Activated CD4-positive, alpha-beta memory T cell treated with anti-CD3 and anti-CD28 coated beads for 36 hours (primary cell): ENCODE measurements around the gene SIK2. TPM values are rescaled to one million over a fixed set of nuclear protein-coding genes. Genes with fewer than 3 reads are reported as not detected.

ENCODE experiments used
- CTCF ChIA-PET: fragments of 350-600 bp; sonication (Branson Sonifier 250); formaldehyde crosslinking; loops from one replicate; lab custom pipeline; 2021; ENCODE audit warnings: antibody characterized with exemption, inconsistent platforms; lab: Charles Lee
- POLR2A ChIA-PET: fragments of 350-600 bp; sonication (Branson Sonifier 250); formaldehyde crosslinking; loops from one replicate; lab custom pipeline; 2021; ENCODE audit warnings: antibody characterized with exemption; lab: Charles Lee
- DNase-seq: peaks from one replicate; pipeline ENCODE4 v3.0.0-alpha.2; 2020
- H3K27ac Mint-ChIP-seq: one replicate; pipeline ENCODE4 v1.8.0; 2021; ENCODE audit warnings: mixed read lengths
- H3K27me3 Mint-ChIP-seq: one replicate; pipeline ENCODE4 v1.8.0; 2021; ENCODE audit warnings: mixed read lengths
- H3K36me3 Mint-ChIP-seq: one replicate; pipeline ENCODE4 v1.8.0; 2021; ENCODE audit warnings: mixed read lengths
- H3K4me1 Mint-ChIP-seq: one replicate; pipeline ENCODE4 v1.8.0; 2021; ENCODE audit warnings: low read depth, mixed read lengths
- H3K4me3 Mint-ChIP-seq: one replicate; pipeline ENCODE4 v1.8.0; 2021; ENCODE audit warnings: mild to moderate bottlenecking, mixed read lengths
- H3K9me3 Mint-ChIP-seq: one replicate; pipeline ENCODE4 v1.8.0; 2021; ENCODE audit warnings: mixed read lengths
- intact Hi-C: fragments of 100-400 bp; cut with micrococcal nuclease; formaldehyde crosslinking; loops from one replicate; pipeline ENCODE4 v1.15.1; 2023
- total RNA-seq, 2 experiments: library from RNA; stranded (reverse); gene quantifications; one replicate each; pipeline ENCODE4 v1.2.3, GENCODE V29; 2021

SIK2 gene
- total RNA-seq, 2 experiments from 2014 or later = 4.6 to 6.2 TPM

DNA sequence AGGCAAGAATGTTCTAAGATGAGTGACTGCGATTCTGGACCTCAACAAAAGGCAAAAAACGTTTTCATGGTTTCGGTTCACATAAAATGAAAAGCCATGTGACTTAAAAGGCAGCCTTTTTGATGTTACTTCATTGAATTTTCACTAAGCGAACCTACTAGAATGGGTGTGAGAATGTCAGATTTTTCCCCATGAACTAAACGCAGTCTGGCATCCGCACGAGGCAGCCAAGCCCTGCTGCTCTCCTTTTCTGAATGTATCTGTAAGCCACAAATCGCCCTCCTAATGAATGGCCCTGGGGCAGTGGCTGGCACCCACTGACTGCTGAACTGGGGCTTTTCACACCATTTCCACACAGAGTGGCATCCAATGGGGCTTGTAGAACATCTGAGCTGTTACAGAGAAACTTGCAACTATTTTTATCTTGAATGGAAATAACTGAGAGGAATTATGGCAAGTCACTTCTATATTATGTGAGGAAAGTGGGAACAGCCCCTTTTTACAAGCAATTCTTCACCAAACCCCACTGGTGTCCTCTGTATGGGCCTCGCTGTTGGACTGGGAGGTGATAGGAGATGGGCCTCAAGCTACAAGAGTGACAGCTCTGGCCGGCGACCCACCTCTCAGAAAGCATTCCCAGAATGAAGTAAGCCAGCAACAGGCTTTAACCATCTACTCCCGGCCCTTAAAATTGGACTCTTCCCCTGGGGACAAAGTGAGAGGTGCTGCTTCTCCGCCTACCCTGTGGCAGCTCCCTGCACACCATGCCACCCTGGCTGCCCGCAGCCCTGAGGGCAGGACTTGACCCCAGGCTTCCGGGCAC is 134.6 kb downstream of the SIK2 start:
- DNase-seq = no peak
- no peaks in the 10 kb centered on the region for H3K9me3 Mint-ChIP-seq
- no peak overlapping the region for H3K4me3 Mint-ChIP-seq
- ChIA-PET POLR2A (interaction anchor here (1.5 kb wide), 1 partner anchor 11 kb away, joined by 3 read pairs; no protein-coding TSS in a partner anchor), CTCF (no interaction called here)
- intact Hi-C loops = no loop called here
- no peaks in the 10 kb centered on the region for H3K27me3 Mint-ChIP-seq
- H3K27ac Mint-ChIP-seq = no peak overlapping the region
- H3K4me1 Mint-ChIP-seq = peaks cover 6% of the 10 kb centered on the region
- H3K36me3 Mint-ChIP-seq = peaks cover 18% of the 10 kb centered on the region

DNA sequence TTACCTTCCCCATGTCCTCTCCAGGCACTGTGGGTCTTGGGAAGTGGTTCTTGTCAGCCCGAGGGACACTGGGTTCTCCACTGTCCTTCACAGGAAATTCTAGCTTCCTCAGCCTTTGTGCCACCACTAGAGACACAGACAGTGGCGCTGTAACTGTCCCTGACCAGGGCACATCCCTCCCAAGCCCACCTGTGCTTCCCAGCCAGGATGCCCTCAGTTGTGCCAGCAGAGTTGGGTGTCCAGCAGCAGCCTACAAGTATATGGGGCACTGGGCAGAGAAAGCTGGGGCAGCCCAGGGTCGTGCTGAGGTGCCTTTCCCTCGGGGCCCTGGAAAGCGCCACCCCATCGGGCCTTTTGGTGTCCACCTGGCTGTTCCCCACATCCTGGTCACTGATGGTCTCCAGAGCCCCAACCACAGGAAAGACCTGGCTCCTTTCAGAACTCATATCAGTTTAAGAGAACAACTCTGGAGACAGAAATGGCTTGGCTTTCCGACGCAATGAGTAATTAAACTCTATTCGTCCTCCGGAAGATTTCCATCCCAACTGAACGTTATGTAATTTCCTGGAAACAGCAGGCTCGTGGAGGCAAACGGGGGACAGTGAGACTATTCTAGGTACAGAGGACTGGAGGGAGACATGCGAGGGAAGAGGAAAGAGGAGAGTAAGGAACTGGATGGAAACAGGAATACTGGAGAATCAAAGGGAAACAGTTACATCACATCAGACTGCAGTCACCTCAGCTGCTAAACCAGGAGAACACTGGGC is 135.4 kb downstream of the SIK2 start:
- Mint-ChIP-seq H3K4me3 (no peak overlapping the region), H3K27me3 (no peaks in the 10 kb centered on the region), H3K27ac (no peak overlapping the region), H3K9me3 (no peaks in the 10 kb centered on the region), H3K36me3 (peaks cover 20% of the 10 kb centered on the region), H3K4me1 (peaks cover 6% of the 10 kb centered on the region)
- POLR2A ChIA-PET = interaction anchor here (1.5 kb wide), 1 partner anchor 10 kb away, joined by 3 read pairs; no protein-coding TSS in a partner anchor
- CTCF ChIA-PET = interaction anchor here (0.6 kb wide), 1 partner anchor 27 kb away, joined by 4 read pairs; no protein-coding TSS in a partner anchor
- intact Hi-C loops = no loop called here
- no peak for DNase-seq

DNA sequence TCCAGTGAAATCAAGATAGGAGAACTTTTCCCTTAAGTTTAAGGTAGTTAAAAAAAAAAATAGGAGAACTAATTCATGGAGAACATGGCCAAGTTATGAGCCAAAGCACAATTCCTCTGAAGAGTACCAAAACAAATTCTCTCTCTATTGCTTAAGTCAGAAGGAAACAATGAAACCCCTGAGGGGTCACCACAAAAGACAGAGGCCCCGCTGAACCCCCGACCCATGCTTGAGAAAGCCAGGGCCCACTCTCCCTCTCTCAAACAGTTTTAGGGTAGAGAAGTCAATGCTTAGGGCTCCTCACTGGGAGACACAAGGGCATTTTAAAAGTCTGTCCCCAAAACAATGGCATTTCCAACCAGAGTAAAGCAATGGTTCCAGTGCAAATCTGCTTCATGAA is 137.1 kb downstream of the SIK2 start:
- no peak overlapping the region for H3K27ac Mint-ChIP-seq
- H3K36me3 Mint-ChIP-seq = peaks cover 20% of the 10 kb centered on the region

GRCh38 chr11:111741751-111742150 is 139.5 kb downstream of the SIK2 start:
- Mint-ChIP-seq H3K4me3 (no peak overlapping the region), H3K4me1 (peaks cover 4% of the 10 kb centered on the region), H3K9me3 (peaks cover 2% of the 10 kb centered on the region), H3K36me3 (peaks cover 30% of the 10 kb centered on the region), H3K27me3 (no peaks in the 10 kb centered on the region), H3K27ac (no peak overlapping the region)
- CTCF ChIA-PET = interaction anchor here (1.5 kb wide), 1 partner anchor 36 kb away, joined by 6 read pairs; no protein-coding TSS in a partner anchor
- no peak for DNase-seq
- POLR2A ChIA-PET = no interaction called here
- intact Hi-C loops = no loop called here

More for the DNA sequence above, 137.1 kb downstream of the SIK2 start:
- intact Hi-C loops = no loop called here
- no peak overlapping the region for H3K4me3 Mint-ChIP-seq
- H3K27me3 Mint-ChIP-seq = no peaks in the 10 kb centered on the region
- DNase-seq = no peak
- H3K4me1 Mint-ChIP-seq = peaks cover 6% of the 10 kb centered on the region
- POLR2A ChIA-PET = interaction anchor here (0.7 kb wide), 1 partner anchor 70 kb away, joined by 3 read pairs; no protein-coding TSS in a partner anchor
- no peaks in the 10 kb centered on the region for H3K9me3 Mint-ChIP-seq
- CTCF ChIA-PET = interaction anchor here (0.7 kb wide), 1 partner anchor 109 kb away, joined by 3 read pairs; no protein-coding TSS in a partner anchor

DNA sequence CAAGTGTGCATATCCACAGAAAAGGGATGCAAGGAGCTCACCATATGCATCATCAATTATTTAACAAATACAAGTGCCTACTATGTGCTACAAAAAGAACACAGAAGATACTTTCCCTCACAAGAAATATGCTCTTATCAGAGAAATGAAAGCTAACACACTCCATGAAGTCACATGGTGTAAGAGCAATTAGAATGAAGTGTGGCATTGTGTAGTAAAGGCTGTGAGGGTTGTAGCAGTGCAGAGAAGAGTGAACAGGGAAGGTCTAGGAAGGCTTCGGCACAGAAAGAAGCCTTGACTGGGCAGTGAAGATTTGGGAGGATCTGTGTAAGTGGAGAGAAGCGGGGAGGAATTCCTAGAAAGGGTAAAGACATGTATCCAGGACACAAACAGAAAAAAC is 141.5 kb downstream of the SIK2 start:
- H3K9me3 Mint-ChIP-seq = peaks cover 2% of the 10 kb centered on the region
- intact Hi-C loops = no loop called here
- H3K36me3 Mint-ChIP-seq = peaks cover 38% of the 10 kb centered on the region
- no peak for DNase-seq
- CTCF ChIA-PET = interaction anchor here (1.4 kb wide), 1 partner anchor 32 kb away, joined by 3 read pairs; no protein-coding TSS in a partner anchor
- H3K4me1 Mint-ChIP-seq = no peaks in the 10 kb centered on the region
- H3K27ac Mint-ChIP-seq = no peak overlapping the region
- POLR2A ChIA-PET = no interaction called here
- no peak overlapping the region for H3K4me3 Mint-ChIP-seq
- no peaks in the 10 kb centered on the region for H3K27me3 Mint-ChIP-seq

- Mint-ChIP-seq H3K27ac (no peak overlapping the region), H3K36me3 (peaks cover 41% of the 10 kb centered on the region), H3K4me1 (no peaks in the 10 kb centered on the region), H3K27me3 (no peaks in the 10 kb centered on the region), H3K9me3 (peaks cover 2% of the 10 kb centered on the region), H3K4me3 (no peak overlapping the region)
- POLR2A ChIA-PET = no interaction called here
- CTCF ChIA-PET = no interaction called here
- DNase-seq = no peak
- intact Hi-C loops = no loop called here
These were observed 143.7 kb downstream of the SIK2 start for GRCh38 chr11:111745719-111746504.

DNA sequence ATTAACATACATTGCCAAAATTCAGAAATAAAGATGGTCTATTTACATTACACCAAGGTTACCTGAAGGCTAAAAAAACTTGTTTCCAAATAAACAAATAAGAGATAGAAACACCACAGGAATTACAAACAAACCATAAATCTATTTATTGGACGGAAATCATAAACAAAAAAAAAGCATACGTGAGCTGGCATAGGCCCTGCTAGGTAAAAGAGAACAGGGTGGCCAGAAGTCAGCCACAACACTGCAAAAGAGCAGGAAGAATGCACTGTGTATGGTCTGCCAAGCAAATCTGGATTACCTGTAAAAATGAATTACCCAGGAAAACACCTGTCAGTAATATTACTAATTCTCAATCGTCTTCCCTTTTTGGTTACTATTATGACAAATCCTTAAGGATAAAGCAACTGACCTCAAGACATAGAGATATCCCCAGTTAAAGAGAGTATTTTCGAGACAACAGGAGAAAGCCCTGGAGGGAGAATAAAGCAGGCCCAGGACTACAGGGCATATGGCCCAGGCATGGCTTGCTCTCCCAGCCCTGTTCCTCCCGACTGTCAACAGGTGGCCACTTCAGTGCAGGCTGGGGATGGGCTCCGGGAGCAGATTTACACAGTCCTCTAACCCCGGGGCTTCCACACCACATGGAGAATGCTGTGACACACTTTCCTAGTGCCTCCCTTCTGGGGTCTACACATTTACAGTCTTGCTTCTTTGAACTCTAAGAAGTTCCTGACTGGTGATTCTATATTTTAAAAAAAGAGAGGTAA is 146.0 kb downstream of the SIK2 start:
- Mint-ChIP-seq H3K36me3 (peaks cover 42% of the 10 kb centered on the region), H3K27ac (no peak overlapping the region)

GRCh38 chr11:111749646-111750045 is 147.4 kb downstream of the SIK2 start:
- ChIA-PET CTCF (no interaction called here), POLR2A (no interaction called here)
- Mint-ChIP-seq H3K4me1 (no peaks in the 10 kb centered on the region), H3K4me3 (no peak overlapping the region), H3K9me3 (peaks cover 2% of the 10 kb centered on the region), H3K36me3 (peaks cover 48% of the 10 kb centered on the region), H3K27ac (no peak overlapping the region), H3K27me3 (no peaks in the 10 kb centered on the region)
- intact Hi-C loops = no loop called here
- no peak for DNase-seq

More for the DNA sequence above, 146.0 kb downstream of the SIK2 start:
- peaks cover 2% of the 10 kb centered on the region for H3K9me3 Mint-ChIP-seq
- intact Hi-C loops = no loop called here
- CTCF ChIA-PET = no interaction called here
- DNase-seq = no peak
- POLR2A ChIA-PET = interaction anchor here (1.3 kb wide), 1 partner anchor 11 kb away, joined by 3 read pairs; no protein-coding TSS in a partner anchor
- no peaks in the 10 kb centered on the region for H3K27me3 Mint-ChIP-seq
- H3K4me1 Mint-ChIP-seq = no peaks in the 10 kb centered on the region
- H3K4me3 Mint-ChIP-seq = no peak overlapping the region

DNA sequence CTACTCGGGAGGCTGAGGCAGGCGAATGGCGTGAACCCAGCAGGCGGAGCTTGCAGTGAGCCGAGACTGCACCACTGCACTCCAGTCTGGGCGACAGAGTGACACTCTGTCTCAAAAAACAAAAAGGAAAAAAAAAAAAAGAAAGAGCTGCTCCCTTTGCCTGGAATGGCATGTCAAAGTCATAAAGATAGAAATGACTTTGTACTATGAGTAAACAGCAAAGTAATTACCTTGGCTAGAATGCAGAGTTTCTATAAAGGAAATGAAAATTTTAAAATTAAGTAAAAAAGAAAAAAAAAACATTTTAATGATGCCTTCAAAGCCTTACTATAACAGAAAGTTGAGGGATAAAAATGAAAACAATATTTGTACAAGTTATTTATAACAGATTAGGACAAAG is 153.8 kb downstream of the SIK2 start:
- intact Hi-C loops = no loop called here
- no peak for DNase-seq
- no peaks in the 10 kb centered on the region for H3K4me1 Mint-ChIP-seq
- POLR2A ChIA-PET = no interaction called here
- H3K27me3 Mint-ChIP-seq = no peaks in the 10 kb centered on the region
- peaks cover 54% of the 10 kb centered on the region for H3K36me3 Mint-ChIP-seq
- H3K4me3 Mint-ChIP-seq = no peak overlapping the region
- H3K27ac Mint-ChIP-seq = no peak overlapping the region
- CTCF ChIA-PET = no interaction called here
- no peaks in the 10 kb centered on the region for H3K9me3 Mint-ChIP-seq

GRCh38 chr11:111759376-111759775 is 157.1 kb downstream of the SIK2 start:
- intact Hi-C loops = no loop called here
- no peaks in the 10 kb centered on the region for H3K27me3 Mint-ChIP-seq

More at GRCh38 chr11:111759376-111759775, 157.1 kb downstream of the SIK2 start:
- Mint-ChIP-seq H3K9me3 (no peaks in the 10 kb centered on the region), H3K27ac (no peak overlapping the region), H3K4me1 (peaks cover 19% of the 10 kb centered on the region), H3K36me3 (peaks cover 63% of the 10 kb centered on the region), H3K4me3 (no peak overlapping the region)
- POLR2A ChIA-PET = no interaction called here
- CTCF ChIA-PET = interaction anchor here (0.6 to 2.0 kb wide), 4 partner anchors 14 to 193 kb away, joined by 3 to 8 read pairs (median 3); no protein-coding TSS in a partner anchor
- DNase-seq = no peak
